T-helper 9 cell (primary cell): Measurements from ENCODE around the gene FNBP1.

Experiments
- DNase-seq: peaks from one replicate; pipeline ENCODE4 v3.0.0-alpha.2; 2020
- total RNA-seq, 2 donors: gene quantifications; one replicate each; lab custom pipeline; 2026; lab: John Stamatoyannopoulos, UW

FNBP1 gene
- total RNA-seq = 362 to 380 reads per million in 2 donors

- peak; percentile 77 for DNase-seq
These were observed at the start of gene FNBP1 for GRCh38 chr9:130042885-130043653. Gene FNBP1, minus strand, starts transcription at chr9:130043189. Its CDS starts 214 bp downstream, at chr9:130042975.

GRCh38 chr9:130090915-130091314, 47.9 kb upstream of the FNBP1 start:
- DNase-seq = no peak

GRCh38 chr9:130089141-130089540, 46.2 kb upstream of the FNBP1 start:
- no peak for DNase-seq

- DNase-seq = no peak
These were observed 45.1 kb upstream of the FNBP1 start for GRCh38 chr9:130088051-130088450.

- no peak for DNase-seq
These were observed 41.3 kb upstream of the FNBP1 start for GRCh38 chr9:130084337-130084736.

- no peak for DNase-seq
These were observed 35.6 kb upstream of the FNBP1 start for GRCh38 chr9:130078547-130078946.

- DNase-seq = no peak
These were observed 30.4 kb upstream of the FNBP1 start for GRCh38 chr9:130073373-130073772.

- no peak for DNase-seq
These were observed 29.7 kb upstream of the FNBP1 start for GRCh38 chr9:130072515-130073235.

- DNase-seq = no peak
These were observed 26.1 kb upstream of the FNBP1 start for GRCh38 chr9:130069048-130069447.

GRCh38 chr9:130064621-130065020, 21.6 kb upstream of the FNBP1 start:
- no peak for DNase-seq

- no peak for DNase-seq
These were observed 19.8 kb upstream of the FNBP1 start for GRCh38 chr9:130062750-130063149.

GRCh38 chr9:130060296-130060695, 17.3 kb upstream of the FNBP1 start:
- DNase-seq = no peak

GRCh38 chr9:130058887-130059286, 15.9 kb upstream of the FNBP1 start:
- DNase-seq = no peak

GRCh38 chr9:130058154-130058553, 15.2 kb upstream of the FNBP1 start:
- DNase-seq = no peak

GRCh38 chr9:130054820-130055219, 11.8 kb upstream of the FNBP1 start:
- DNase-seq = no peak

GRCh38 chr9:130054325-130054786, 11.4 kb upstream of the FNBP1 start:
- DNase-seq = no peak

- peak; percentile 66 for DNase-seq
These were observed 10.7 kb upstream of the FNBP1 start, which contains the start of gene GPR107 for GRCh38 chr9:130053504-130054324. Gene GPR107, plus strand, starts transcription at chr9:130053906. Its CDS starts 27 bp downstream, at chr9:130053933.

- no peak for DNase-seq
These were observed 10.1 kb upstream of the FNBP1 start for GRCh38 chr9:130053109-130053503.

- no peak for DNase-seq
These were observed 8.9 kb upstream of the FNBP1 start for GRCh38 chr9:130051855-130052254.

- DNase-seq = no peak
These were observed 7.5 kb upstream of the FNBP1 start for GRCh38 chr9:130050462-130050861.

- DNase-seq = no peak
These were observed 6.6 kb upstream of the FNBP1 start for GRCh38 chr9:130049431-130050210.
